Left ventricle myocardium superior (tissue), 1 donor: ENCODE data around the gene FAM177B. TPM values are rescaled to one million over a fixed set of nuclear protein-coding genes. Genes with fewer than 3 reads are reported as not detected.
A peak's percentile ranks its signal among the peaks of the same experiment; 100 is the strongest.

Experiments used
- ATAC-seq: fragments of 200-7000 bp; cut with Tn5 transposase; one replicate; pipeline ENCODE4 v1.9.1; 2020; ENCODE audit warnings: mild to moderate bottlenecking, moderate library complexity
- DNase-seq: peaks from one replicate; pipeline ENCODE4 v3.0.0-alpha.2; 2020
- intact Hi-C: fragments of 100-400 bp; cut with micrococcal nuclease; formaldehyde crosslinking; loops from one replicate; pipeline ENCODE4 v1.11.0; 2022
- long read RNA-seq: library from polyadenylated mRNA; unstranded; transcript quantifications from one replicate; pipeline ENCODE4 v2.0.0, GENCODE V29; 2021
- total RNA-seq: library from RNA; stranded (reverse); fragmentation: NEBNext Ultra II Directional; extraction: Animal tissue kit (Norgen Biotek cat#: 25700); gene quantifications from one replicate; pipeline ENCODE4 v1.2.1, GENCODE V29; 2021
- donor health status: DM: no; HTN: yes; CAD: no; lungs with severe emphysema.

The FAM177B gene
- total RNA-seq: not detected
- long read RNA-seq: 0 reads

DNA sequence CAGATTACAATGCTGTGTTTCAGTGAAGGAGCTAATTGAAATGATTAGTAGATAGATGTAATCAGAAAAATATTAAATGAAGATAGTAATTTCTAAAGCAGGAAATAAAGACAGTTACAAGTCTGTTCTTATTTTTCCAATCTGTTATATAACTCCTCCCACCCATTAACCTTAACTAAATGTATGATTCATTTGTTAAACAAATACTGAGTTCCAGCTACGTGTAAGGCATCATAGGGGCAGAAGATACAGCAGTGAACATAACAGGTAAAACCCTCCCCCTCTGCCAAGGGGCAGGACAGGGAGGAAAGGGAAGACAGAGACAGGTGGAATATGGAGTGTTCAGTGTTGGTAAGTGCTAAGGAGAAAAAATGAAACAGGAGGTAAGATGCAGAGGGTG, at the start of gene FAM177B:
Gene FAM177B, plus strand, starts transcription at position 231 of the 400 bp plus-strand sequence. CDS start 9,344 bp downstream, outside the sequence.
- DNase-seq: no peak
- ATAC-seq: no peak
- intact Hi-C loops: loop anchor here (5.0 kb wide), 1 partner anchor 345 kb away; no protein-coding TSS in a partner anchor

- DNase-seq (no peak), ATAC-seq (no peak)
- intact Hi-C loops: no loop called here
Measured at GRCh38 chr1:222691016-222691415, 46.0 kb upstream of the FAM177B start.

DNA sequence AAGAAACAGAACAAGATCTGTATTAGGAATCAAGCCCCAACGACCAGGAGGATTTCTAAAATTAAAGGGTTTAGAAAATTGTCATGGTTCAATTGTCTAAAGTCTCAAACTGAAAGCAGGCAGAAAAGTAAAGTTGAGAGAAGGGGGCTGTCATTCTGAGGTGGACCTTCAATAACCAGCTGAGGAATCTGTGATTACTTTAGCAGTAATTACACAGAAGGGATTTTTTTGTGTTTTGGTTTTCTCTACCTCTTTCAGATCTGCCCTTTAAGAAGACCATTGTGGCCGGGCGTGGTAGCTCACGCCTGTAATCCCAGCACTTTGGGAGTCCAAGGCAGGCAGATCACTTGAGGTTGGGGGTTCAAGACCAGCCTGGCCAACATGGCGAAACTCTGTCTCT, 42.1 kb upstream of the FAM177B start:
- ATAC-seq (no peak), DNase-seq (no peak)
- intact Hi-C loops: no loop called here

DNA sequence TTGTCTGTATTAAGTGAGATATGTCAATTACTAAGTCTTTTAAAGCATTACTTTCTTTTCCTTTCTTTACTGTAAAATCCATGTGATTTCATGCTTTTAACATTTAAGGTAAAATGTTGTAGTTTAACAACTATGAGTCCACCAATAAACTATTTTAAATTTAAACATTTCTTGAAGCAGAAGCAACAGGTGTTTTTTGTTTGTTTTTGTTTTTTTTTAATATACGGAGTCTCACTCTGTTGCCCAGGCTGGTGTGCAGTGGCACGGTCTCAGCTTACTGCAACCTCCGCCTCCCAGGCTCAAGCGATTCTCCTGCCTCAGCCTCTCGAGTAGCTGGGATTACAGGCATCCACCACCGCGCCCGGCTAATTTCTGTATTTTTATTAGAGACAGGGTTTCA, 40.3 kb upstream of the FAM177B start:
- ATAC-seq (no peak), DNase-seq (no peak)
- intact Hi-C loops: no loop called here

- no peak for DNase-seq
- intact Hi-C loops: no loop called here
- ATAC-seq: no peak
Measured at GRCh38 chr1:222697203-222697602, 39.8 kb upstream of the FAM177B start.

GRCh38 chr1:222697826-222698225, 39.2 kb upstream of the FAM177B start:
- intact Hi-C loops: no loop called here
- ATAC-seq (no peak), DNase-seq (no peak)

- ATAC-seq (no peak), DNase-seq (no peak)
- intact Hi-C loops: no loop called here
Measured at GRCh38 chr1:222702210-222702609, 34.8 kb upstream of the FAM177B start.

DNA sequence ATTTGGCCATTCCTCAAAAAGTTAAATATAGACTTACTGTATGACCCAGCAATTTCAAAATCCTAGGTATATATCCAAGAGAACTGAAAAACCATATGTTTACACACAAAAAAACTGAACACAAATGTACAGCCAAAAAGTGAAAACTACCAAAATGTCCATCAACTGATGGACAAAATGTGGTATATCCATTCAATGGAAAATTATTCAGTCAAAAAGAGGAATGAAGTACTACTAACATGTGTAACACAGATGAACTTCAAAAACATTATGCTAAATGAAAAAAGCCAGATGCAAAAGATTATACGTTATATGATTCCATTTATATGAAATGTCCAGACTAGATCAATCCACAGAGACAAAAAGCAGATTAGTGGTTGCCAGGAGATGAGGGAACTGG, 32.7 kb upstream of the FAM177B start:
- intact Hi-C loops: no loop called here
- no peak for DNase-seq
- no peak for ATAC-seq

DNA sequence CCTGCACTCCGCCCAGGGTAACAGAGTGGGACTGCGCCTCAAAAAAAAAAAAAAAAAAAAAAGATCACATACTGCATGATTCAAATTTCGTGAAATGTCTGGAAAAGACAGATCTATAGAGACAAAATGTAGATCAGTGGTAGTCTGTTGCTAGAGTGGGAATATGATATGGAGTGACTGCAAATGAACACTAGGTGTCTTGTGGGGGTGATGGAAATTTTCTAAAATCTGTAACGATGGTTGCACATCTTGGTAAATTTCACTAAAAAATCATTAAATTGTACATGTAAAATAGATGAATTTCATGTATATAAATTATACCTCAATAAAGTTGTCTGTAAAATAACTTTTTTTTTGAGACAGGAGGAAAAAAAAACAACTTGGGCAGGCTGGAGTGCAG, 30.2 kb upstream of the FAM177B start:
- intact Hi-C loops: no loop called here
- ATAC-seq (no peak), DNase-seq (no peak)

- intact Hi-C loops: no loop called here
- no peak for ATAC-seq
- no peak for DNase-seq
Measured at GRCh38 chr1:222709700-222710153, 27.3 kb upstream of the FAM177B start.

DNA sequence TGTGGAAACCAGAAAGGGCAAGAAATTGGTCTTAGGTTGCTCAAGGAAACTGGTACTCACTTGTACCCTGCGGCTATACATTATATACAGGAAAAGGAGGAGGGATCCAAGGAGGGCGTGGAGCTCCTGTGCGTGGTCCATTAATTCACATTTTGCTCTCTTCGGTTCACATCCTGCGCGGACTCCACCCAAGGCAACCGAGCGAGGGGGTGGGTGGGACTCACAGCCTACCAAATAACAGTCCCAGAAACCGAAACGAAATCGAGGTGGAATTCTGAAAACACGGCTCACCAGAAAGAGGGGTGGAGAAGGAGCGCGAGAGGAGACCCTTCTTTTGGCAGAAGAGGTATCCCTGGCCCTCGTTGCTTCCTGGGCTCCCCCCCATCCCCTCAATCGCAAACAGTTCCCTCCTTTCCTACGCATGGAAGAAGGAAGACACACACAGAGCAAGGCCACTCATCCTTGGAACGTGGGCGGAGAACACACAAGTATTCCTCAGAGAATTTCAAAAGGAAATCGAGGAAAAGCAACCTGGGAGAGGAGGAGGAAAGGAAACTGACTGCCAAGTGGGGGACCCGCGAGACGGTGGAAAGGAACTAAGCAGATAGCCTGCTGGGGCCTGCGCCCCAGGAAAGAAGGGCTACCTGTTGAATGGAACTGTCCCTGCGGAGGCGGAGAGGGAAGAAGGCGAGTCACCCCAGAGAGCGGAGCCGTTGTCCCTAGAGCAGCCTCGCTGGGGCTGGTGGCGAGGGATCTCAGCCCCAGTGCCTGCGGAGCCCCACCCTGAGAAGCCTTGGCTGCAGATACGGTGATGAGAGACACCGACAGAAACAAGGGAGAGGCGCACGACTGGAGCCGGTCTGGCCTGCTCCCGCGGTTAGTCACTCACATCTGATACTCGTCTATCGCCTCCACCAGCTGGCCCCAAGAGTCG, 25.4 kb upstream of the FAM177B start:
- DNase-seq: peak; percentile 65
- intact Hi-C loops: no loop called here

DNA sequence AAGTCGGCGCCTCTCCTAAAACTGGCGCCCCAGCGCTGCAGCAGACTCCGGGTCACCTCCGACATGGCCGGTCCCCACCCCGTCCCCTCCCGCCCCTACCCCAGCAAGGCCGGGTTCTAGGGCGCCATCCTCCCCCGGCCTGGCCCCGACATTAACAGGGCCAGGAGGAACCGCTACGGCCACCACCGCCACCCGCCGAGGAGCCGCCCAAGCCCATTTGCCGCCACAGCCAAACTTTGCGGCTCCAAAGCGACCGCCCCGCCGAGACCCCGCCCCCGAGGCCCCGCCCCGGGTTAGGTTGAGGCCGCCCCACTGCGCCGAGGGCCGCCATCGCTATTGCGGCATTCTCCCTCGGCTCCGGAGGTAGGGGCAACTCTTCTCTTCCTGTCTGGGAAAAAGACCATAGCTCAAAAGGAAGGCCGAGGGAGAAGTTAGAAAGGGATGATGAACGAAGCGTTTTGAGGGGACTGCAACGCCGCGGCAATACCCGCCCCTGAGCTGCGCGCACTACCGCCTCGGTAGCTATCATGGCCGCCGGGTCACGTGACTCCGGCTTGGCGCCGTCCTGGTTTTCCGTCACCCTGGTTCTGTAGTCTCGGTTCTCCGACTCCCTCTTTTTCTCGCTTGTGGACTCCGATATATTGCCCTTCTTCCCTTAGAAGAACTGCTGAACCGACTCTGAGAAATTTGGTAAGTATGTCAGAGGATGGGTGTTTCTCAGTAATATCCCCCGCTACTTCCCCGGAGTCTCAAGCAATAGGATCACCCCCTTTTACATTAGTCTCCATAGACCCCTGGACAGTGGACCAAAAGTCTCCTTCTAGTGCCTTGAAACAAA, 24.5 kb upstream of the FAM177B start, which contains the start of the genes AIDA and BROX:
Gene AIDA, minus strand, starts transcription at position 239 of the 838 bp plus-strand sequence. Its CDS starts 174 bp downstream, at position 65.
Gene BROX, plus strand, starts transcription at position 312 of the 838 bp plus-strand sequence. CDS start 3,136 bp downstream, outside the sequence.
- intact Hi-C loops: no loop called here
- peak; percentile 98 for DNase-seq
- ATAC-seq: peak; percentile 96

More for the DNA sequence above, 25.4 kb upstream of the FAM177B start:
- peak; percentile 41 for ATAC-seq

DNA sequence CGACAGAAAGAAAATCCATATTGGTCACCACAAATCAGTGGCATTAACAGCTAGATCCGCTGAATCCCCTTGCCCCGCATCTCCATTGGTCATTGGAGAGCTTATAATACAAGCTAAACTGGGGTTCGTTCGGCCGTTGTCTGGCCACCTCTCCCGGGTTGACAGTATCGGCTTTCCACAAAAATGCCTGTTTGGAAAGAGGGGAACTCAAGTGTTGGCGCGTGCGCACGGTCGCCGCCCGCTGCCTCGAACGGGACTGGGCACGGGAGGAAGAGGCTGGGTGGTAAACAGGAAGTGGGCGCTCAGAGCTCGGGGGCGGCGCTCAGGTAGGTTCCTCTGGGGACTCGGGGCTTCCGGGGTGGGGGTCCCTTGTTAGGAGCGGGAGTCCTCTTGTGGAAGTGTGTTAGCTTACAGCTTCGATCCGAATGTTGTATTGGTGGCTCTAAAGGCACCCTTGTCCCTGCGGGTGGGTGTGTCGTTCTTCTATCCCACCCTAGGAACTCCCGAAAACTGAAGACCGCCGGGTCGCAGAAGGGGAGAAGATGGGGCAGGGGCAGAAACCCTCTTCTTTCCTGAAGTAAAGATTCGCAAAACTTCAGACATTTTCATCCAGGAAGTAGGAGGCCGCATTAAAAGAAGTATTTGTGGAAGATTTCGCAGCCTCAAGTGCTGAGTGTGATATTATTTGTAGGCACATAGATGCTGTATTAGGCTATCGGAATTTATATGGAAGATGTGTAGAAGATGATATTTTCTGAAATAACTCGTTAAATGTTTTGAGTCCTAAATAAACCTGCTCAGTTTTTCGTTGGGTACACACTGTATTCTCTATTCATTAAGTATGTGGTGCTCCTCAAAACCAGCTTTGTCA, 23.7 kb upstream of the FAM177B start:
- ATAC-seq (peak; percentile 88), DNase-seq (peak; percentile 95)
- intact Hi-C loops: no loop called here

- intact Hi-C loops: no loop called here
- no peak for ATAC-seq
- no peak for DNase-seq
Measured at GRCh38 chr1:222716393-222716792, 20.6 kb upstream of the FAM177B start.

GRCh38 chr1:222728746-222729145, 8.3 kb upstream of the FAM177B start:
- intact Hi-C loops: loop anchor here (10.0 kb wide), 1 partner anchor 74 kb away; no protein-coding TSS in a partner anchor

GRCh38 chr1:222730866-222731265, 6.1 kb upstream of the FAM177B start:
- intact Hi-C loops: no loop called here
- ATAC-seq: no peak
- no peak for DNase-seq

More at GRCh38 chr1:222728746-222729145, 8.3 kb upstream of the FAM177B start:
- no peak for DNase-seq
- ATAC-seq: no peak

GRCh38 chr1:222732216-222733159, 4.5 kb upstream of the FAM177B start:
- intact Hi-C loops: no loop called here
- no peak for ATAC-seq
- no peak for DNase-seq
